GM23338 (cell line): ENCODE measurements around the gene CCDC60. TPM values are rescaled to one million over a fixed set of nuclear protein-coding genes. Genes with fewer than 3 reads are reported as not detected.

Source experiments
- ATAC-seq: fragments of 200-7000 bp; cut with Tn5 transposase; 3 replicates; pipeline ENCODE4 v1.9.1; 2020
- DNase-seq: peaks from one replicate; pipeline ENCODE4 v3.0.0-alpha.2; 2015; ENCODE audit warnings: low spot score
- H2AFZ ChIP-seq: fragments of 200-600 bp; sonication (generic); 2 replicates; pipeline ENCODE4 v1.8.0; 2016; ENCODE audit warnings: antibody characterized with exemption, mild to moderate bottlenecking, moderate library complexity
- H3F3A ChIP-seq: fragments of 200-600 bp; sonication (generic); replicated peaks from 2 replicates; pipeline ENCODE4 v1.8.0; 2017; ENCODE audit warnings: antibody characterized with exemption, mixed run types, low read depth
- H3K27ac ChIP-seq: fragments of 200-600 bp; sonication (generic); 2 replicates; pipeline ENCODE4 v1.6.1; 2016; ENCODE audit warnings: low read depth
- H3K27me3 ChIP-seq: fragments of 200-600 bp; sonication (generic); 2 replicates; pipeline ENCODE4 v1.8.0; 2016; ENCODE audit warnings: mild to moderate bottlenecking, mixed run types, moderate library complexity; ENCODE audit not compliant: insufficient read depth
- H3K36me3 ChIP-seq: fragments of 200-600 bp; sonication (generic); 2 replicates; pipeline ENCODE4 v1.8.0; 2016; ENCODE audit warnings: mild to moderate bottlenecking; ENCODE audit not compliant: insufficient read depth
- H3K4me1 ChIP-seq: fragments of 200-600 bp; sonication (generic); 2 replicates; pipeline ENCODE4 v1.8.0; 2016; ENCODE audit warnings: mild to moderate bottlenecking, moderate library complexity; ENCODE audit not compliant: insufficient read depth
- H3K4me2 ChIP-seq: fragments of 200-600 bp; sonication (generic); 2 replicates; pipeline ENCODE4 v1.7.1; 2017; ENCODE audit warnings: mixed run types
- H3K4me3 ChIP-seq: fragments of 200-600 bp; sonication (generic); 2 replicates; pipeline ENCODE4 v1.6.1; 2016; ENCODE audit warnings: mixed run types
- H3K79me2 ChIP-seq: fragments of 200-600 bp; sonication (generic); replicated peaks from 2 replicates; pipeline ENCODE4 v1.8.0; 2017; ENCODE audit warnings: mild to moderate bottlenecking; ENCODE audit not compliant: insufficient read depth
- H3K9me2 ChIP-seq: fragments of 200-600 bp; sonication (generic); 2 replicates; pipeline ENCODE4 v1.8.0; 2017; ENCODE audit not compliant: insufficient read depth
- H4K20me1 ChIP-seq: fragments of 200-600 bp; sonication (generic); replicated peaks from 2 replicates; pipeline ENCODE4 v1.8.0; 2017; ENCODE audit warnings: mild to moderate bottlenecking; ENCODE audit not compliant: insufficient read depth
- H3K27ac Mint-ChIP-seq: 2 replicates; pipeline ENCODE4 v1.8.0; 2020; ENCODE audit warnings: inconsistent platforms, mild to moderate bottlenecking, moderate library complexity, mixed read lengths
- H3K27me3 Mint-ChIP-seq: 3 replicates; pipeline ENCODE4 v1.8.0; 2022; ENCODE audit warnings: low read depth, mild to moderate bottlenecking, moderate library complexity, mixed read lengths, inconsistent platforms; ENCODE audit not compliant: insufficient read depth, poor library complexity
- H3K36me3 Mint-ChIP-seq: 3 replicates; pipeline ENCODE4 v1.8.0; 2021; ENCODE audit warnings: low read depth, mild to moderate bottlenecking, inconsistent platforms, moderate library complexity, mixed read lengths
- H3K4me1 Mint-ChIP-seq: 3 replicates; pipeline ENCODE4 v1.8.0; 2020; ENCODE audit warnings: mild to moderate bottlenecking, inconsistent platforms, mixed read lengths
- H3K4me3 Mint-ChIP-seq: 3 replicates; pipeline ENCODE4 v1.8.0; 2021; ENCODE audit warnings: moderate library complexity, mild to moderate bottlenecking, inconsistent platforms, mixed read lengths
- H3K9me3 Mint-ChIP-seq: 3 replicates; pipeline ENCODE4 v1.8.0; 2020; ENCODE audit warnings: moderate library complexity, mild to moderate bottlenecking, inconsistent platforms, mixed read lengths
- CREB1 ChIP-seq: fragments of 250-450 bp; sonication (Bioruptor Pico); IDR thresholded peaks from 2 replicates; pipeline ENCODE4 v1.5.0; 2020; ENCODE audit warnings: low read depth, mild to moderate bottlenecking, moderate library complexity
- EZH2 ChIP-seq: fragments of 200-600 bp; sonication (generic); IDR thresholded peaks from one replicate; pipeline ENCODE4 v1.8.0; 2017; ENCODE audit warnings: antibody characterized with exemption, mild to moderate bottlenecking, low read depth; ENCODE audit not compliant: unreplicated experiment
- EZH2phosphoT487 ChIP-seq: fragments of 200-600 bp; sonication (generic); IDR thresholded peaks from one replicate; pipeline ENCODE4 v1.8.1; 2018; ENCODE audit warnings: antibody characterized with exemption; ENCODE audit not compliant: unreplicated experiment
- JUNB ChIP-seq: IDR thresholded peaks from one replicate; pipeline ENCODE4 v1.6.1; 2016; ENCODE audit warnings: antibody characterized with exemption; ENCODE audit not compliant: unreplicated experiment
- NANOG ChIP-seq: IDR thresholded peaks from 2 replicates; pipeline ENCODE4 v1.6.1; 2016; ENCODE audit warnings: antibody characterized with exemption, borderline replicate concordance
- POLR2AphosphoS5 ChIP-seq: IDR thresholded peaks from 2 replicates; pipeline ENCODE4 v1.6.1; 2016; ENCODE audit warnings: antibody characterized with exemption, low read depth
- STAT1 ChIP-seq: IDR thresholded peaks from one replicate; pipeline ENCODE4 v1.6.1; 2016; ENCODE audit warnings: antibody characterized with exemption; ENCODE audit not compliant: unreplicated experiment
- ZNF114 ChIP-seq: fragments of 250-450 bp; sonication (Bioruptor Pico); IDR thresholded peaks from 2 replicates; pipeline ENCODE4 v1.5.0; 2020; ENCODE audit warnings: mild to moderate bottlenecking, moderate library complexity
- ZNF331 ChIP-seq: fragments of 250-450 bp; sonication (Bioruptor Pico); IDR thresholded peaks from 2 replicates; pipeline ENCODE4 v1.5.0; 2020; ENCODE audit warnings: low read depth, mild to moderate bottlenecking, moderate library complexity
- polyA plus RNA-seq: library from polyadenylated mRNA; unstranded; fragments of >200 nt; fragmentation: Nextera tagmentation; extraction: Ambion mirVana; gene quantifications from 2 replicates; pipeline ENCODE4 v1.2.1, GENCODE V29; 2016
- total RNA-seq: library from RNA; depleted of rRNA; stranded (reverse); fragments of >200 nt; shearing (Covaris generic); gene quantifications from 2 replicates; pipeline ENCODE4 v1.2.3, GENCODE V29; 2014
- TF ChIP-seq, protein P1 (sequence below), 2 experiments: fragments of 200-600 bp in 1 of 2; sonication (generic) in 1 of 2; conservative IDR thresholded peaks; 2 replicates each; pipeline versions ENCODE4 v1.5.1 to v1.6.1; 2016 to 2017; ENCODE audit warnings: antibody characterized with exemption in 2 of 2, low read depth in 2 of 2, mild to moderate bottlenecking in 2 of 2, moderate library complexity in 1 of 2
- TF ChIP-seq, protein P2 (sequence below): fragments of 250-450 bp; sonication (Bioruptor Pico); IDR thresholded peaks from 2 replicates; pipeline ENCODE4 v1.5.0; 2020; ENCODE audit warnings: mild to moderate bottlenecking, moderate library complexity
- TF ChIP-seq, protein P3 (sequence below): IDR thresholded peaks from one replicate; pipeline ENCODE4 v1.6.1; 2018; ENCODE audit warnings: antibody characterized with exemption; ENCODE audit not compliant: unreplicated experiment
- TF ChIP-seq, protein P4 (sequence below): IDR thresholded peaks from 2 replicates; pipeline ENCODE4 v1.6.1; 2016; ENCODE audit warnings: antibody characterized with exemption

The CCDC60 gene
- total and polyA plus RNA-seq, 2 experiments from 2014 or later = 0.53 TPM; not detected in 1

DNA sequence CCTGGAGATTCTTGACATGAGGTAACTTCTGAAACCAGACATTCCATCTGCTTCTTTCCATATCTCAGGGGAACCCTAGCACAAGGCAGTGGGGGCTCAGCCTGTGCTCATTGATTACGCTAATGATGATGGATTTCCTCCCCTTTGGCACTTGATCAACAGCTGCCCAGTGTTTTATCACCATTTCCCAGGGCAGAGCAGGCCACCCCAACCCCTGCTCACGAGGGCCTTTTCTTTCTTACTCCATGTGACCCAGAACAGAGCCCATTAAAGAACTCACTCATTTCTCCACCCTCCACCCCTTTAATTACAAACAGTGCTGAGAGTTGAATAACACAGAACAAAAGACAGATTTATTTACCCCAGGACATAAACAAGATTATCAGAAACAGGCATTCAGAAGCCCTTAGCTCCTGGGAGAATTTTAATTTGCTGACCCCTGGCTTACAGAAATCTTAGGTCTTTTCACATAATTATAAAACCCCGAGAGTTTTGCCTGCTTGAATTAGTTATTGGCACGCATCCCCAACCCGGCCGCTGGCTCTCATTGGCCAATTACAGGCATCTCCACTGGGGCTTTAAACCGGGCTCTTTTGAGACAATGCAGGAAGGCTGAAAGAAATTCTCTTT is 32.0 kb upstream of the CCDC60 start:
- Histone ChIP-seq H3K4me3 (no peak overlapping the region), H3K36me3 (no peaks in the 10 kb centered on the region), H2AFZ (peak overlapping the region; percentile 83), H3K9me2 (no peaks in the 10 kb centered on the region), H3F3A (no peaks in the 10 kb centered on the region), H4K20me1 (no peaks in the 10 kb centered on the region), H3K27ac (no peak overlapping the region), H3K27me3 (no peaks in the 10 kb centered on the region), H3K4me1 (no peaks in the 10 kb centered on the region; the same call in 1 of the 2 replicates), H3K79me2 (no peaks in the 10 kb centered on the region), H3K4me2 (no peak overlapping the region)
- H3K27ac Mint-ChIP-seq = no peak overlapping the region
- H3K9me3 Mint-ChIP-seq = peaks cover 5% of the 10 kb centered on the region
- DNase-seq (peak; percentile 28), ATAC-seq (peak; percentile 50)
- H3K4me1 Mint-ChIP-seq = peaks cover 8% of the 10 kb centered on the region
- peaks cover 8% of the 10 kb centered on the region for H3K27me3 Mint-ChIP-seq
- peaks cover 4% of the 10 kb centered on the region; the same call in 1 of the 3 replicates for H3K36me3 Mint-ChIP-seq
- no peak overlapping the region for H3K4me3 Mint-ChIP-seq
- TF ChIP-seq EZH2 (no peak), JUNB (no peak), CREB1 (CRISPR knock-in tag) (no peak), POLR2AphosphoS5 (no peak), ZNF331 (no peak), NANOG (no peak), ZNF114 (no peak), EZH2phosphoT487 (no peak), STAT1 (no peak)
- TF ChIP-seq, protein P1, sequence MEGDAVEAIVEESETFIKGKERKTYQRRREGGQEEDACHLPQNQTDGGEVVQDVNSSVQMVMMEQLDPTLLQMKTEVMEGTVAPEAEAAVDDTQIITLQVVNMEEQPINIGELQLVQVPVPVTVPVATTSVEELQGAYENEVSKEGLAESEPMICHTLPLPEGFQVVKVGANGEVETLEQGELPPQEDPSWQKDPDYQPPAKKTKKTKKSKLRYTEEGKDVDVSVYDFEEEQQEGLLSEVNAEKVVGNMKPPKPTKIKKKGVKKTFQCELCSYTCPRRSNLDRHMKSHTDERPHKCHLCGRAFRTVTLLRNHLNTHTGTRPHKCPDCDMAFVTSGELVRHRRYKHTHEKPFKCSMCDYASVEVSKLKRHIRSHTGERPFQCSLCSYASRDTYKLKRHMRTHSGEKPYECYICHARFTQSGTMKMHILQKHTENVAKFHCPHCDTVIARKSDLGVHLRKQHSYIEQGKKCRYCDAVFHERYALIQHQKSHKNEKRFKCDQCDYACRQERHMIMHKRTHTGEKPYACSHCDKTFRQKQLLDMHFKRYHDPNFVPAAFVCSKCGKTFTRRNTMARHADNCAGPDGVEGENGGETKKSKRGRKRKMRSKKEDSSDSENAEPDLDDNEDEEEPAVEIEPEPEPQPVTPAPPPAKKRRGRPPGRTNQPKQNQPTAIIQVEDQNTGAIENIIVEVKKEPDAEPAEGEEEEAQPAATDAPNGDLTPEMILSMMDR (conservative IDR thresholded peaks at IDR 0.05; ENCODE audit: low read depth in 2 of 2) = no peak
- TF ChIP-seq, protein P2, sequence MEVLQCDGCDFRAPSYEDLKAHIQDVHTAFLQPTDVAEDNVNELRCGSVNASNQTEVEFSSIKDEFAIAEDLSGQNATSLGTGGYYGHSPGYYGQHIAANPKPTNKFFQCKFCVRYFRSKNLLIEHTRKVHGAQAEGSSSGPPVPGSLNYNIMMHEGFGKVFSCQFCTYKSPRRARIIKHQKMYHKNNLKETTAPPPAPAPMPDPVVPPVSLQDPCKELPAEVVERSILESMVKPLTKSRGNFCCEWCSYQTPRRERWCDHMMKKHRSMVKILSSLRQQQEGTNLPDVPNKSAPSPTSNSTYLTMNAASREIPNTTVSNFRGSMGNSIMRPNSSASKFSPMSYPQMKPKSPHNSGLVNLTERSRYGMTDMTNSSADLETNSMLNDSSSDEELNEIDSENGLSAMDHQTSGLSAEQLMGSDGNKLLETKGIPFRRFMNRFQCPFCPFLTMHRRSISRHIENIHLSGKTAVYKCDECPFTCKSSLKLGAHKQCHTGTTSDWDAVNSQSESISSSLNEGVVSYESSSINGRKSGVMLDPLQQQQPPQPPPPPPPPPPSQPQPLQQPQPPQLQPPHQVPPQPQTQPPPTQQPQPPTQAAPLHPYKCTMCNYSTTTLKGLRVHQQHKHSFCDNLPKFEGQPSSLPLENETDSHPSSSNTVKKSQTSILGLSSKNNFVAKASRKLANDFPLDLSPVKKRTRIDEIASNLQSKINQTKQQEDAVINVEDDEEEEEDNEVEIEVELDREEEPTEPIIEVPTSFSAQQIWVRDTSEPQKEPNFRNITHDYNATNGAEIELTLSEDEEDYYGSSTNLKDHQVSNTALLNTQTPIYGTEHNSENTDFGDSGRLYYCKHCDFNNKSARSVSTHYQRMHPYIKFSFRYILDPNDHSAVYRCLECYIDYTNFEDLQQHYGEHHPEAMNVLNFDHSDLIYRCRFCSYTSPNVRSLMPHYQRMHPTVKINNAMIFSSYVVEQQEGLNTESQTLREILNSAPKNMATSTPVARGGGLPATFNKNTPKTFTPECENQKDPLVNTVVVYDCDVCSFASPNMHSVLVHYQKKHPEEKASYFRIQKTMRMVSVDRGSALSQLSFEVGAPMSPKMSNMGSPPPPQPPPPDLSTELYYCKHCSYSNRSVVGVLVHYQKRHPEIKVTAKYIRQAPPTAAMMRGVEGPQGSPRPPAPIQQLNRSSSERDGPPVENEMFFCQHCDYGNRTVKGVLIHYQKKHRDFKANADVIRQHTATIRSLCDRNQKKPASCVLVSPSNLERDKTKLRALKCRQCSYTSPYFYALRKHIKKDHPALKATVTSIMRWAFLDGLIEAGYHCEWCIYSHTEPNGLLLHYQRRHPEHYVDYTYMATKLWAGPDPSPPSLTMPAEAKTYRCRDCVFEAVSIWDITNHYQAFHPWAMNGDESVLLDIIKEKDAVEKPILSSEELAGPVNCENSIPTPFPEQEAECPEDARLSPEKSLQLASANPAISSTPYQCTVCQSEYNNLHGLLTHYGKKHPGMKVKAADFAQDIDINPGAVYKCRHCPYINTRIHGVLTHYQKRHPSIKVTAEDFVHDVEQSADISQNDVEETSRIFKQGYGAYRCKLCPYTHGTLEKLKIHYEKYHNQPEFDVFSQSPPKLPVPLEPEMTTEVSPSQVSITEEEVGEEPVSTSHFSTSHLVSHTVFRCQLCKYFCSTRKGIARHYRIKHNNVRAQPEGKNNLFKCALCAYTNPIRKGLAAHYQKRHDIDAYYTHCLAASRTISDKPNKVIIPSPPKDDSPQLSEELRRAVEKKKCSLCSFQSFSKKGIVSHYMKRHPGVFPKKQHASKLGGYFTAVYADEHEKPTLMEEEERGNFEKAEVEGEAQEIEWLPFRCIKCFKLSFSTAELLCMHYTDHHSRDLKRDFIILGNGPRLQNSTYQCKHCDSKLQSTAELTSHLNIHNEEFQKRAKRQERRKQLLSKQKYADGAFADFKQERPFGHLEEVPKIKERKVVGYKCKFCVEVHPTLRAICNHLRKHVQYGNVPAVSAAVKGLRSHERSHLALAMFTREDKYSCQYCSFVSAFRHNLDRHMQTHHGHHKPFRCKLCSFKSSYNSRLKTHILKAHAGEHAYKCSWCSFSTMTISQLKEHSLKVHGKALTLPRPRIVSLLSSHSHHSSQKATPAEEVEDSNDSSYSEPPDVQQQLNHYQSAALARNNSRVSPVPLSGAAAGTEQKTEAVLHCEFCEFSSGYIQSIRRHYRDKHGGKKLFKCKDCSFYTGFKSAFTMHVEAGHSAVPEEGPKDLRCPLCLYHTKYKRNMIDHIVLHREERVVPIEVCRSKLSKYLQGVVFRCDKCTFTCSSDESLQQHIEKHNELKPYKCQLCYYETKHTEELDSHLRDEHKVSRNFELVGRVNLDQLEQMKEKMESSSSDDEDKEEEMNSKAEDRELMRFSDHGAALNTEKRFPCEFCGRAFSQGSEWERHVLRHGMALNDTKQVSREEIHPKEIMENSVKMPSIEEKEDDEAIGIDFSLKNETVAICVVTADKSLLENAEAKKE (CRISPR knock-in tag) = no peak
- TF ChIP-seq, protein P3, sequence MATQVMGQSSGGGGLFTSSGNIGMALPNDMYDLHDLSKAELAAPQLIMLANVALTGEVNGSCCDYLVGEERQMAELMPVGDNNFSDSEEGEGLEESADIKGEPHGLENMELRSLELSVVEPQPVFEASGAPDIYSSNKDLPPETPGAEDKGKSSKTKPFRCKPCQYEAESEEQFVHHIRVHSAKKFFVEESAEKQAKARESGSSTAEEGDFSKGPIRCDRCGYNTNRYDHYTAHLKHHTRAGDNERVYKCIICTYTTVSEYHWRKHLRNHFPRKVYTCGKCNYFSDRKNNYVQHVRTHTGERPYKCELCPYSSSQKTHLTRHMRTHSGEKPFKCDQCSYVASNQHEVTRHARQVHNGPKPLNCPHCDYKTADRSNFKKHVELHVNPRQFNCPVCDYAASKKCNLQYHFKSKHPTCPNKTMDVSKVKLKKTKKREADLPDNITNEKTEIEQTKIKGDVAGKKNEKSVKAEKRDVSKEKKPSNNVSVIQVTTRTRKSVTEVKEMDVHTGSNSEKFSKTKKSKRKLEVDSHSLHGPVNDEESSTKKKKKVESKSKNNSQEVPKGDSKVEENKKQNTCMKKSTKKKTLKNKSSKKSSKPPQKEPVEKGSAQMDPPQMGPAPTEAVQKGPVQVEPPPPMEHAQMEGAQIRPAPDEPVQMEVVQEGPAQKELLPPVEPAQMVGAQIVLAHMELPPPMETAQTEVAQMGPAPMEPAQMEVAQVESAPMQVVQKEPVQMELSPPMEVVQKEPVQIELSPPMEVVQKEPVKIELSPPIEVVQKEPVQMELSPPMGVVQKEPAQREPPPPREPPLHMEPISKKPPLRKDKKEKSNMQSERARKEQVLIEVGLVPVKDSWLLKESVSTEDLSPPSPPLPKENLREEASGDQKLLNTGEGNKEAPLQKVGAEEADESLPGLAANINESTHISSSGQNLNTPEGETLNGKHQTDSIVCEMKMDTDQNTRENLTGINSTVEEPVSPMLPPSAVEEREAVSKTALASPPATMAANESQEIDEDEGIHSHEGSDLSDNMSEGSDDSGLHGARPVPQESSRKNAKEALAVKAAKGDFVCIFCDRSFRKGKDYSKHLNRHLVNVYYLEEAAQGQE = no peak
- TF ChIP-seq, protein P4, sequence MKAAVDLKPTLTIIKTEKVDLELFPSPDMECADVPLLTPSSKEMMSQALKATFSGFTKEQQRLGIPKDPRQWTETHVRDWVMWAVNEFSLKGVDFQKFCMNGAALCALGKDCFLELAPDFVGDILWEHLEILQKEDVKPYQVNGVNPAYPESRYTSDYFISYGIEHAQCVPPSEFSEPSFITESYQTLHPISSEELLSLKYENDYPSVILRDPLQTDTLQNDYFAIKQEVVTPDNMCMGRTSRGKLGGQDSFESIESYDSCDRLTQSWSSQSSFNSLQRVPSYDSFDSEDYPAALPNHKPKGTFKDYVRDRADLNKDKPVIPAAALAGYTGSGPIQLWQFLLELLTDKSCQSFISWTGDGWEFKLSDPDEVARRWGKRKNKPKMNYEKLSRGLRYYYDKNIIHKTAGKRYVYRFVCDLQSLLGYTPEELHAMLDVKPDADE = no peak
